Measurements from ENCODE around the gene SLC52A1.

DNA sequence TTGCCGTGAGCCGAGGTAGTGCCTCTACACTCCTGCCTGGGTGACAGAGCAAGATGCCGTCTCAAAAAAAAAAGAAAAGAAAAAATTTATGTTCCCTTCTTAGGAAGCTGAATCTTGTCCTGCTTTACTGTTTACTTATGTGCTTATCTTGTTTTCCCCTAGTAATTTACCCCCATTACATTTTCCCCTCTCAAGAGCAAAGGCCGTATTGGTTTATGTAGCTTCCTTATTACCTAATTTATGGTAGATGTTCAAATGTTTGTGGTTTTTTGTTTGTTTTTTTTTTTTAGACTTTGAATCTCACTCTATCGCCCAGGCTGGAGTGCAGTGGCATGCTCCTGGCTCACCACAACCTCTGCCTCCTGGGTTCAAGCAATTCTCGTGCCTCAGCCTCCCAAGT lies 10.3 kb upstream of the SLC52A1 start:
- TF ChIP-seq, protein P1, sequence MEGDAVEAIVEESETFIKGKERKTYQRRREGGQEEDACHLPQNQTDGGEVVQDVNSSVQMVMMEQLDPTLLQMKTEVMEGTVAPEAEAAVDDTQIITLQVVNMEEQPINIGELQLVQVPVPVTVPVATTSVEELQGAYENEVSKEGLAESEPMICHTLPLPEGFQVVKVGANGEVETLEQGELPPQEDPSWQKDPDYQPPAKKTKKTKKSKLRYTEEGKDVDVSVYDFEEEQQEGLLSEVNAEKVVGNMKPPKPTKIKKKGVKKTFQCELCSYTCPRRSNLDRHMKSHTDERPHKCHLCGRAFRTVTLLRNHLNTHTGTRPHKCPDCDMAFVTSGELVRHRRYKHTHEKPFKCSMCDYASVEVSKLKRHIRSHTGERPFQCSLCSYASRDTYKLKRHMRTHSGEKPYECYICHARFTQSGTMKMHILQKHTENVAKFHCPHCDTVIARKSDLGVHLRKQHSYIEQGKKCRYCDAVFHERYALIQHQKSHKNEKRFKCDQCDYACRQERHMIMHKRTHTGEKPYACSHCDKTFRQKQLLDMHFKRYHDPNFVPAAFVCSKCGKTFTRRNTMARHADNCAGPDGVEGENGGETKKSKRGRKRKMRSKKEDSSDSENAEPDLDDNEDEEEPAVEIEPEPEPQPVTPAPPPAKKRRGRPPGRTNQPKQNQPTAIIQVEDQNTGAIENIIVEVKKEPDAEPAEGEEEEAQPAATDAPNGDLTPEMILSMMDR (IDR thresholded peaks at IDR 0.05): no peak
- TF ChIP-seq POLR2A (IDR thresholded peaks at IDR 0.05): no peak

Measured in adrenal gland (tissue), 5 donors.